Cardiac fibroblast (primary cell): ENCODE measurements around the gene RBBP5.

Source experiments
- DNase-seq, 2 donors: peaks; one replicate each; pipeline versions ENCODE4 v3.0.0 to v3.0.0-alpha.2; 2010; ENCODE audit warnings: low read depth in 2 of 2
- H3K4me3 ChIP-seq, 2 donors: replicated peaks in 1 of 2; 1 replicate in 1 of 2; 2 replicates in 1 of 2; pipeline ENCODE4 v1.5.1; 2011; ENCODE audit warnings: low read depth in 2 of 2, low read length in 2 of 2, mild to moderate bottlenecking in 2 of 2, moderate library complexity in 1 of 2
- CTCF ChIP-seq: IDR thresholded peaks from one replicate; pipeline ENCODE4 v1.5.1; 2011; ENCODE audit warnings: low read depth, mild to moderate bottlenecking, low read length, inconsistent platforms

RBBP5 gene

DNA sequence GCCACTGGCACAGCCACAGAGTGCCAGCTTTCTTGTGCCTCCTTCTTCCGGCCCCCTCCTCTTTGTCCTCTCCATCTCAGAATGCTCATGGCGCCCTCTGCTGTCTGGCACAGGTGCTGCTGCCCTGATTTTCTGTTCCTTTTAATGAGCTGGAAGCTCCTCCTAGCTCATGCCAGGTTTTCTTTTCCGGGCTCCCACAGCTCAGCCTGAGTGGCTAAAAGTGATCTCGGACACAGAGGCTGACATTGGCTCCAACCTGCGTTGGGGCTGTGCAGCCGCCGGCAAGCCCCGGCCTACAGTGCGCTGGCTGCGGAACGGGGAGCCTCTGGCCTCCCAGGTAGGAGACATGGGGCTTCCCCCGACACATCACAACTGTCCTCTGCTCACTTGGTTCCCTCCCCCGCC is 60.1 kb downstream of the RBBP5 start:
- DNase-seq = peak; percentile 64 to 79
- no peak overlapping the region for H3K4me3 ChIP-seq
- peak; percentile 94 for TF ChIP-seq CTCF

DNA sequence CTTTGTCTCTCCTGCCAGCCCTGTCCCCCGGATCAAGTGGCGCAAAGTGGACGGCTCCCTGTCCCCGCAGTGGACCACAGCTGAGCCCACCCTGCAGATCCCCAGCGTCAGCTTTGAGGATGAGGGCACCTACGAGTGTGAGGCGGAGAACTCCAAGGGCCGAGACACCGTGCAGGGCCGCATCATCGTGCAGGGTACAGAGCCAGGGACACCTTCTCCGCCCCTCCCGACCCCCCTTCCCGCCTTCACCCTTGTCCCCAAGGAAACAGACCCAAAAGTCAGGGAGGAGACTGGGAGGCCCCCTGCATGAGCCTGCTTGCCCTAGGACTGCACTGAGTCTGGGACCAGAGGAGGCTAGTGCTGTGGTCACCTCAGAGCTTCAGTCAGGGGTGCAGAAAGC is 60.6 kb downstream of the RBBP5 start:
- no peak overlapping the region for H3K4me3 ChIP-seq
- TF ChIP-seq CTCF = no peak
- DNase-seq = no peak

DNA sequence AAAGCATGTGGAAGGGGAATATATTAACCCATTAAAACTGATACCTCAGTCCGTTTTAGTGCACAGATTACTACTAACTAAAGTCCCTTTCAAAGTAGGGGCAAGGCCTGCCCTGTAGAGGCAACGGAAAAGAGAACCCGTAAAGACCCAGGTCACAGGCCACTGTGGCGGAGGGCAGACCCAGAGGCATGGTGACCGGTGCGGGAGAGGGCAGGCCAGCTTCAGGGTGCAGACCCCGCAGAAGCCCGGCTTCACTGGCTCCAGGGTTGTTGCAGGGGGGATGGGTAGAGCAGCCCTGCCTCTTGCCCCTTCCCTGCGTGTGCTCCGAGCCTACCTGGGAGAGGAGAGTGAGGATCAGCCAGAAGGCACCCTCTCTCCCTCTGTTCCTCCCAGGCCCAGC is 61.0 kb downstream of the RBBP5 start:
- DNase-seq = no peak
- H3K4me3 ChIP-seq = no peak overlapping the region
- TF ChIP-seq CTCF = no peak

- TF ChIP-seq CTCF = no peak
- DNase-seq = no peak
- no peak overlapping the region for H3K4me3 ChIP-seq
These were observed 62.1 kb downstream of the RBBP5 start for GRCh38 chr1:205059660-205060059.

DNA sequence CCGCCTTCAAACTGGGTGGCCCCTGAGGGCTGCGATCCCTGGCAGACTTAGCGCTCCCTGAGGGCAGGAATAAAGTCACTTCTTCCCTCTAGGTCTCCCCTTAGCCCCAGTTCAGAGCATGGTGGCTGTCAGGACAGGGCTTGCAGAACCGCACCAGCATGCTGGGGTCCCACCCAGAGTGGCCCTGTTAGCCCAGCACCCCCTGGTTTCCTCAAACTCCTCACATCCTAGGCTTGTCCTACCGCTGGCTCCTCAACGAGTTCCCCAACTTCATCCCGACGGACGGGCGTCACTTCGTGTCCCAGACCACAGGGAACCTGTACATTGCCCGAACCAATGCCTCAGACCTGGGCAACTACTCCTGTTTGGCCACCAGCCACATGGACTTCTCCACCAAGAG is 62.9 kb downstream of the RBBP5 start:
- no peak overlapping the region for H3K4me3 ChIP-seq
- TF ChIP-seq CTCF = no peak
- DNase-seq = no peak

- no peak for TF ChIP-seq CTCF
- H3K4me3 ChIP-seq = no peak overlapping the region
- DNase-seq = no peak
These were observed 63.8 kb downstream of the RBBP5 start for GRCh38 chr1:205057808-205058575.
